GM12878 (cell line): ENCODE data around the gene COL15A1.

Experiments used
- CEBPB ChIP-seq, 2 experiments: fragments of 150-350 bp in 1 of 2; IDR thresholded peaks; 2 replicates each; pipeline ENCODE4 v1.6.1; 2012 to 2014; ENCODE audit warnings: low read depth in 2 of 2, low read length in 2 of 2, borderline replicate concordance in 1 of 2, inconsistent platforms in 1 of 2
- CTCF ChIP-seq, 3 experiments: IDR thresholded peaks in 2 of 3; conservative IDR thresholded peaks in 1 of 3; 2 replicates each; pipeline ENCODE4 v1.5.1; 2011; ENCODE audit warnings: low read depth in 3 of 3, low read length in 3 of 3, mild to moderate bottlenecking in 3 of 3, control low read depth in 2 of 3, moderate library complexity in 2 of 3, inconsistent platforms in 1 of 3, mixed read lengths in 1 of 3; ENCODE audit not compliant: control insufficient read depth in 2 of 3, insufficient read depth in 1 of 3; ENCODE audit errors: extremely low read depth in 1 of 3
- E2F4 ChIP-seq: IDR thresholded peaks from 2 replicates; pipeline ENCODE4 v1.6.1; 2012; ENCODE audit warnings: low read depth, low read length, improper control_type of control experiment
- POLR2AphosphoS5 ChIP-seq: IDR thresholded peaks from 2 replicates; pipeline ENCODE4 v1.6.1; 2011; ENCODE audit warnings: mild to moderate bottlenecking, low read length, inconsistent platforms
- REST ChIP-seq: IDR thresholded peaks from 2 replicates; pipeline ENCODE4 v1.6.1; 2012; ENCODE audit warnings: mild to moderate bottlenecking, low read depth, low read length
- USF2 ChIP-seq: IDR thresholded peaks from 2 replicates; pipeline ENCODE4 v1.6.1; 2011; ENCODE audit warnings: low read depth, low read length, improper control_type of control experiment, borderline replicate concordance

GRCh38 chr9:99024959-99025358 is 81.3 kb downstream of the COL15A1 start:
- TF ChIP-seq CEBPB (IDR thresholded peaks at IDR 0.05; ENCODE audit: borderline replicate concordance in 1 of 2, low read depth in 2 of 2, low read length in 2 of 2) (no peak), USF2 (no peak), POLR2AphosphoS5 (no peak), CTCF (IDR thresholded peaks at IDR 0.05 in 2 of 3, conservative IDR thresholded peaks at IDR 0.05 in 1 of 3; ENCODE audit: control insufficient read depth in 2 of 3, extremely low read depth in 1 of 3, insufficient read depth in 1 of 3, low read depth in 3 of 3, low read length in 3 of 3) (no peak), E2F4 (no peak), REST (no peak)
